Fibroblast of lung (primary cell): ENCODE data around the gene PRELID3B.

Source experiments
- CTCF ChIP-seq, 2 donors: IDR thresholded peaks in 1 of 2; conservative IDR thresholded peaks in 1 of 2; 1 replicate in 1 of 2; 2 replicates in 1 of 2; pipeline ENCODE4 v1.5.1; 2011 to 2012; ENCODE audit warnings: low read length in 2 of 2, control low read depth in 1 of 2, inconsistent platforms in 1 of 2, low read depth in 1 of 2, mild to moderate bottlenecking in 1 of 2
- EZH2 ChIP-seq: IDR thresholded peaks from 2 replicates; pipeline ENCODE4 v1.5.1; 2012; ENCODE audit warnings: low read length, control low read depth, mild to moderate bottlenecking; ENCODE audit errors: missing control alignments

- TF ChIP-seq CTCF (conservative IDR thresholded peaks at IDR 0.05 in 1 of 2, IDR thresholded peaks at IDR 0.05 in 1 of 2; ENCODE audit: low read depth in 1 of 2, low read length in 2 of 2): no peak
- TF ChIP-seq EZH2: no peak
Observed at GRCh38 chr20:59069026-59069425, 26.4 kb upstream of the PRELID3B start.
